ENCODE results near the gene NT5M. TPM values are rescaled to one million over a fixed set of nuclear protein-coding genes. Genes with fewer than 3 reads are reported as not detected.
"Not testable (repeated sequence)": the region's sequence is repeated elsewhere in the genome, so short reads cannot be mapped to it uniquely, and the experiment has no call there.

The NT5M gene
- 1.6 and 1.8 TPM in 2 replicates for total RNA-seq (2014; rRNA removed; shearing (Covaris generic))

GRCh38 chr17:17303010-17303846, at the start of gene NT5M:
NT5M (plus strand) TSS chr17:17303373; CDS start chr17:17303551, 178 bp downstream.
- DNase-seq (ENCODE audit: low read depth) = peak; percentile 63

- no peak for DNase-seq (ENCODE audit: low read depth)
Measured at GRCh38 chr17:17253406-17253805, 49.8 kb upstream of the NT5M start.

- no peak for DNase-seq (ENCODE audit: low read depth)
Measured at GRCh38 chr17:17254036-17254435, 49.1 kb upstream of the NT5M start.

- DNase-seq (ENCODE audit: low read depth) = not testable (repeated sequence)
Measured at GRCh38 chr17:17255689-17256088, 47.5 kb upstream of the NT5M start.

GRCh38 chr17:17256316-17256715, 46.9 kb upstream of the NT5M start:
- no peak for DNase-seq (ENCODE audit: low read depth)

GRCh38 chr17:17258011-17258410, 45.2 kb upstream of the NT5M start:
- no peak for DNase-seq (ENCODE audit: low read depth)

- DNase-seq (ENCODE audit: low read depth) = no peak
Measured at GRCh38 chr17:17258998-17259397, 44.2 kb upstream of the NT5M start.

GRCh38 chr17:17264430-17264829, 38.7 kb upstream of the NT5M start:
- DNase-seq (ENCODE audit: low read depth) = no peak

- no peak for DNase-seq (ENCODE audit: low read depth)
Measured at GRCh38 chr17:17269926-17270773, 33.0 kb upstream of the NT5M start.

GRCh38 chr17:17275971-17276370, 27.2 kb upstream of the NT5M start:
- no peak for DNase-seq (ENCODE audit: low read depth)

GRCh38 chr17:17277431-17277830, 25.7 kb upstream of the NT5M start:
- not testable (repeated sequence) for DNase-seq (ENCODE audit: low read depth)

GRCh38 chr17:17279316-17279715, 23.9 kb upstream of the NT5M start:
- no peak for DNase-seq (ENCODE audit: low read depth)

- peak; percentile 96 for DNase-seq (ENCODE audit: low read depth)
Measured at GRCh38 chr17:17280613-17281549, 22.3 kb upstream of the NT5M start, which contains the start of gene COPS3. COPS3 (minus strand) TSS chr17:17281246; CDS start chr17:17281186, 60 bp downstream.

- DNase-seq (ENCODE audit: low read depth) = no peak
Measured at GRCh38 chr17:17285951-17286350, 17.2 kb upstream of the NT5M start.

GRCh38 chr17:17289086-17289485, 14.1 kb upstream of the NT5M start:
- DNase-seq (ENCODE audit: low read depth) = no peak

- DNase-seq (ENCODE audit: low read depth) = no peak
Measured at GRCh38 chr17:17289701-17290100, 13.5 kb upstream of the NT5M start.

- DNase-seq (ENCODE audit: low read depth) = no peak
Measured at GRCh38 chr17:17295141-17295540, 8.0 kb upstream of the NT5M start.

- no peak for DNase-seq (ENCODE audit: low read depth)
Measured at GRCh38 chr17:17297217-17297616, 6.0 kb upstream of the NT5M start.

- DNase-seq (ENCODE audit: low read depth) = no peak
Measured at GRCh38 chr17:17298108-17298507, 5.1 kb upstream of the NT5M start.

- peak; percentile 57 for DNase-seq (ENCODE audit: low read depth)
Measured at GRCh38 chr17:17300624-17301568, 2.3 kb upstream of the NT5M start.

All from M059J (cell line).